ENCODE results near the gene APEH.

DNA sequence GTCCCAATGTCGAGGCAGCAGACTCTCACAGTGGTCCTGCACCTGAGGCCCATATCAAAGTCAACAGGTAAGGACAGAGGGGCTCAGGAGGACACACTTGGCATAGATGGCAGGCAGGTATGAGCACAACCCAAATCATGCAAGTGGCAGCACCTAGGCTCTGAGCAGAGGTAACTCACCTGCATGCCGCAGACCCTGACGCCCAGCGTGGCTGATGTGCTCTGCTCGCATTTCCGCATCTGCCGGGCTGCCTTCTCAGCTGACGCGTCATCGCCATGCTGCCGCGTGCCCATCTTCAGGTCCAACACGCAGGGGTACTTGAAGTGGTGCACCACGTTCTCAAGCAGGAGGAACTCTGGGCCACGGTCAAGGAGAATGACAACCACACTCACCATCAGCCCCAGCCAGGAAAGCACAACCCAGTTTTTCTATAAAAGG is 53.8 kb downstream of the APEH start:
- TF ChIP-seq, protein P1, sequence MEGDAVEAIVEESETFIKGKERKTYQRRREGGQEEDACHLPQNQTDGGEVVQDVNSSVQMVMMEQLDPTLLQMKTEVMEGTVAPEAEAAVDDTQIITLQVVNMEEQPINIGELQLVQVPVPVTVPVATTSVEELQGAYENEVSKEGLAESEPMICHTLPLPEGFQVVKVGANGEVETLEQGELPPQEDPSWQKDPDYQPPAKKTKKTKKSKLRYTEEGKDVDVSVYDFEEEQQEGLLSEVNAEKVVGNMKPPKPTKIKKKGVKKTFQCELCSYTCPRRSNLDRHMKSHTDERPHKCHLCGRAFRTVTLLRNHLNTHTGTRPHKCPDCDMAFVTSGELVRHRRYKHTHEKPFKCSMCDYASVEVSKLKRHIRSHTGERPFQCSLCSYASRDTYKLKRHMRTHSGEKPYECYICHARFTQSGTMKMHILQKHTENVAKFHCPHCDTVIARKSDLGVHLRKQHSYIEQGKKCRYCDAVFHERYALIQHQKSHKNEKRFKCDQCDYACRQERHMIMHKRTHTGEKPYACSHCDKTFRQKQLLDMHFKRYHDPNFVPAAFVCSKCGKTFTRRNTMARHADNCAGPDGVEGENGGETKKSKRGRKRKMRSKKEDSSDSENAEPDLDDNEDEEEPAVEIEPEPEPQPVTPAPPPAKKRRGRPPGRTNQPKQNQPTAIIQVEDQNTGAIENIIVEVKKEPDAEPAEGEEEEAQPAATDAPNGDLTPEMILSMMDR (conservative IDR thresholded peaks at IDR 0.05): no peak
- TF ChIP-seq ZFX (IDR thresholded peaks at IDR 0.05): no peak

Measured in C4-2B (cell line).